GM19043 (cell line): ENCODE data around the gene OMD.

Source experiments
- ATAC-seq: cut with Tn5 transposase; IDR thresholded peaks from one replicate; pipeline ENCODE4 v1.9.1; 2021; ENCODE audit warnings: low read depth; ENCODE audit not compliant: unreplicated experiment

The OMD gene

DNA sequence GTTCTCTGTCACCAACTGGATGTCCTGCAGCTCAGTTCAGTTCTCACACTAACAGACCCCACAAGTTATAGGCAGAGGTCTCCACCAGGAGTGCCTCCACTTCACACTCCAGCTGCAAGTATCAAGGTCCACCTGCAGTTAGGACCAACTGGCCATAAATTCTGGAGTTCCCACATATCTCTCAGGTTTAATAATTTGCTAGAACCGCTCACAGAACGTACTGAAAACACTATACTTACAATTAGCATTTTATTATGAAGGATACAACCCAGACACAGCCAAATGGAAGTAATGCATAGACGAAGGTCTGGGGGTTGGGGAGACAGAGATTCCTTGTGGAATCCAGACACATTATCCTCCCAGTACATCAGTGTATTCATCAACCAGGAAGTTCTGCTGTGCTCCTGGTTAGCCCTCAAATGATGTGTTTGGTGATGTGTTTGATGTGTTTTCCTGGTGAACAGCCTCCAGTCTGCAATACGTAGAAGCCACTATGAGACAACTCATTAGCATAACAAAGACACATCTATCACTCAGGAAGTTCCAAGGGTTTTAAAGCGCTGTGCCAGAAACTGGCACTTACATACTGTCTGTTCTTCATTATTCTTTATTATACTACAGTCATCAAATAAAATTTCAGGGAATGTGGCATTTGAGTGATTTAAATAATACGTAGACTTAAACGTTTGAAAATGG lies 45.3 kb downstream of the OMD start:
- ATAC-seq: no peak

DNA sequence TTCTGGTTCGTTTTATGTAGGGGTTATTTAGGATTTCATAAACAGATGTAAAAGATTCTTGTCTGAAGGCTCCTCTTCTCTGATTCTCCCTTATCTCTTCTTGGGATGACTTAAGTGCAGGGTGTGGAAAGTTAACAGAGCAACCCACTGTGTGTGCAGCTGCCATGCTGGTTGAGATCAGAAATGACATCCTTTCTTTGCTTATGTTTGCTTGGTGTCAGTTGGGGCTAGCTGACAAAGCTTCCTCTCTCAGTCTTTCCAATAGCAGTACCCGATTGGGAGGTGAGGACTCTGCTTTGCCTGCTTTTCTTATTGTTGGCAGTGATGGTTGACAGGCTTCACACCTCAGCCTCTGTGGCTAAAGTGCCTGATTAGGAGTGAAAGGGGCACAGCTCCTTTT lies 46.4 kb downstream of the OMD start:
- no peak for ATAC-seq

DNA sequence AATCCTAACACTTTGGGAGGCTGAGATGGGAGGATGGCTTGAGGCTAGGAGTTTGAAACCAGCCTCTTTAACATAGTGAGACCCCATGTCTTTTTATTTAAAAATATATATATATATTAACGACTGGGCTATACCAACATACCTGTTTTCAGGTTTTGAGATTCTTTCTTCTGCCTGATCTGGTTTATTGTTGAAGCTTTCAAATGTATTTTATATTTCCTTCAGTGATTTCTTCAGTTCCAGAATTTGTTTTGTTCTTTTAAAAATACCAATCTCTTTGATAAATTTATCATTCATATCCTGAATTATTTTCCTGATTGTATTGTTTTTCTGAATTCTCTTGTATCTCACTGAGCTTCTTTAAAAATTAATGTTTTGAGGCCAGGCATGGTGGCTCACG lies 51.1 kb downstream of the OMD start:
- no peak for ATAC-seq

DNA sequence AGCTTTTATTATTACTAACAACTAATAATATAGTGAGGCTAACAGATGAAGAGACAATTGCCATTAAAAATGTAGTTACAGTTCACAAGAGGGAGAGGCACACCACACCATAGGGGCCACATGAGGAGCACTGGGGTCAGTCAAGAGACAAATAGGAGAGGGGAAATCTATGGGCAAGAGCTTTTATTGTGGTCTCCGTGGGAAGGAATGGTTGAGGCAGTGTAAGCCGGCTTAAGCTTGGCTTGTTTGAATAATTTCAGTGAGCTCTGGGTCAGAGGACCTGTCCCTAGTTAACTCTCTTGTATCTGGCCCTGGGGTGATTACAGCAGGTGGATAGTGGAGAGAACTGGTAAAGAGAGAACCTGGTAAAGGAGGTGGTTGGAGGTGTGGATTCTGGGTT lies 55.2 kb downstream of the OMD start:
- no peak for ATAC-seq
